ENCODE measurements around the gene FADS2. TPM values are rescaled to one million over a fixed set of nuclear protein-coding genes. Genes with fewer than 3 reads are reported as not detected.

The FADS2 gene
- total and polyA plus RNA-seq, 9 of the 15 experiments (the other 6 are each of a cell fraction or from before 2014, with no cell fraction given) = 2.9 to 42.8 (median 16.2) TPM

GRCh38 chr11:61842528-61842820 lies 14.4 kb downstream of the FADS2 start (continued):
- TF ChIP-seq BRF1 (IDR thresholded peaks at IDR 0.05; ENCODE audit: borderline replicate concordance, extremely low read depth, insufficient read length) (no peak), ZNF140 (CRISPR knock-in tag; IDR thresholded peaks at IDR 0.05) (no peak), ERF (CRISPR knock-in tag; IDR thresholded peaks at IDR 0.05) (peak; percentile 61; the same call in 1 of the 2 replicates), FOXJ2 (tag; IDR thresholded peaks at IDR 0.05) (no peak), EZH2 (IDR thresholded peaks at IDR 0.05; ENCODE audit: borderline replicate concordance, low read depth, low read length) (no peak)

GRCh38 chr11:61844909-61845565 lies 16.9 kb downstream of the FADS2 start:
- ATAC-seq (peak; percentile 52), DNase-seq (ENCODE audit: extremely low read depth in 1 of 4, low spot score in 3 of 4) (no peak), FAIRE-seq (no peak)
- peak overlapping the region; percentile 72 for H2AFZ ChIP-seq (ENCODE audit: low read depth, low read length)
- H3K79me2 ChIP-seq (ENCODE audit: control insufficient read depth, insufficient read depth, low read length) = no peaks in the 10 kb centered on the region
- ChIA-PET POLR2A (no interaction called here), CTCF (ENCODE audit: low intra/inter-chr PET ratio) (no interaction called here)
- no peak for TF ChIP-seq KHSRP (IDR thresholded peaks at IDR 0.05)
- TF ChIP-seq ZNF384 (IDR thresholded peaks at IDR 0.05; ENCODE audit: low read depth, low read length) = peak; percentile 91
- no peak for TF ChIP-seq NEUROD1 (IDR thresholded peaks at IDR 0.05; ENCODE audit: borderline replicate concordance, low read depth, low read length, partially characterized antibody)
- H3K27me3 ChIP-seq (ENCODE audit: control insufficient read depth in 2 of 2, insufficient read depth in 2 of 2, low read length in 2 of 2) = no peaks in the 10 kb centered on the region
- WGBS (ENCODE audit: insufficient coverage, low coverage, missing lambda C conversion rate) = 90% methylated on average over 13 of the region's 16 CpGs
- H3K4me1 ChIP-seq (replicated peaks in 1 of 2; ENCODE audit: control insufficient read depth in 2 of 2, insufficient read depth in 2 of 2, low read length in 2 of 2) = peaks cover 30 to 40% of the 10 kb centered on the region in 2 experiments; a peak in 4 of 5 replicates
- in situ Hi-C loops (cut with MboI) (no loop called here), intact Hi-C loops (cut with micrococcal nuclease) (no loop called here)
- no peak overlapping the region for H3K4me2 ChIP-seq (ENCODE audit: insufficient read depth, low read length)
- peak overlapping the region in 1 of 2 experiments; percentile 81; a peak in 1 of 4 replicates for H3K9ac ChIP-seq (ENCODE audit: insufficient read depth in 1 of 2, low read depth in 2 of 2, low read length in 2 of 2)
- H3K9me1 ChIP-seq (ENCODE audit: control insufficient read depth, insufficient read depth, low read length) = no peaks in the 10 kb centered on the region
- no peak overlapping the region for H3K4me3 ChIP-seq
- H4K20me1 ChIP-seq (replicated peaks; ENCODE audit: control insufficient read depth, insufficient read depth, low read length) = no peaks in the 10 kb centered on the region
- no peaks in the 10 kb centered on the region for H3K9me3 ChIP-seq (replicated peaks; ENCODE audit: control insufficient read depth, insufficient read depth, low read depth, low read length)
- BruUV-seq (replicated peaks) = no TSS peak
- peaks cover 16% of the 10 kb centered on the region; the same call in 2 of the 3 replicates for H3K36me3 ChIP-seq (ENCODE audit: control insufficient read depth, insufficient read depth, low read length)
- peak overlapping the region; percentile 10; the same call in 1 of the 3 replicates for H3K27ac ChIP-seq (ENCODE audit: extremely low read depth, low read depth, low read length)
